NB4 (cell line): Measurements from ENCODE around the gene ZNF143.

ENCODE experiments used
- DNase-seq: peaks from one replicate; pipeline ENCODE4 v3.0.0; 2010; ENCODE audit warnings: low read depth
- H3K4me3 ChIP-seq: one replicate; pipeline ENCODE4 v1.5.1; 2011; ENCODE audit warnings: mild to moderate bottlenecking, low read depth, low read length, moderate library complexity
- CTCF ChIP-seq: IDR thresholded peaks from one replicate; pipeline ENCODE4 v1.5.1; 2012; ENCODE audit warnings: low read depth, low read length
- MAX ChIP-seq: IDR thresholded peaks from 2 replicates; pipeline ENCODE4 v1.6.1; 2011; ENCODE audit warnings: low read depth, low read length
- MYC ChIP-seq: IDR thresholded peaks from 2 replicates; pipeline ENCODE4 v1.6.1; 2011; ENCODE audit warnings: low read depth, low read length
- POLR2A ChIP-seq: IDR thresholded peaks from 2 replicates; pipeline ENCODE4 v1.6.1; 2011; ENCODE audit warnings: mild to moderate bottlenecking; ENCODE audit not compliant: insufficient read length; ENCODE audit errors: extremely low read depth

ZNF143 gene

GRCh38 chr11:9490376-9490775 lies 29.6 kb downstream of the ZNF143 start:
- DNase-seq: no peak
- no peak overlapping the region for H3K4me3 ChIP-seq
- TF ChIP-seq CTCF (no peak), POLR2A (no peak), MAX (no peak), MYC (no peak)

- peak; percentile 97 for TF ChIP-seq MYC
- peak; percentile 95 for TF ChIP-seq MAX
- no peak for TF ChIP-seq POLR2A
- H3K4me3 ChIP-seq: no peak overlapping the region
- DNase-seq: peak; percentile 65
These were observed 32.7 kb downstream of the ZNF143 start for GRCh38 chr11:9493492-9493891.

- DNase-seq: no peak
- no peak overlapping the region for H3K4me3 ChIP-seq
- TF ChIP-seq CTCF (no peak), MAX (no peak)
These were observed 33.5 kb downstream of the ZNF143 start for GRCh38 chr11:9494316-9494715.

- DNase-seq: no peak
- TF ChIP-seq CTCF (no peak), MYC (no peak), MAX (no peak), POLR2A (no peak)
- H3K4me3 ChIP-seq: no peak overlapping the region
These were observed 35.1 kb downstream of the ZNF143 start for GRCh38 chr11:9495803-9496514.

GRCh38 chr11:9498457-9499078 lies 37.8 kb downstream of the ZNF143 start:
- DNase-seq: no peak
- no peak overlapping the region for H3K4me3 ChIP-seq
- TF ChIP-seq MAX (no peak), MYC (no peak), CTCF (no peak), POLR2A (no peak)

GRCh38 chr11:9506489-9507276 lies 45.9 kb downstream of the ZNF143 start:
- H3K4me3 ChIP-seq: no peak overlapping the region
- peak; percentile 79 for DNase-seq
- TF ChIP-seq CTCF (peak; percentile 84), MYC (no peak), MAX (no peak), POLR2A (no peak)
